ENCODE data around the gene NF1.

DNA sequence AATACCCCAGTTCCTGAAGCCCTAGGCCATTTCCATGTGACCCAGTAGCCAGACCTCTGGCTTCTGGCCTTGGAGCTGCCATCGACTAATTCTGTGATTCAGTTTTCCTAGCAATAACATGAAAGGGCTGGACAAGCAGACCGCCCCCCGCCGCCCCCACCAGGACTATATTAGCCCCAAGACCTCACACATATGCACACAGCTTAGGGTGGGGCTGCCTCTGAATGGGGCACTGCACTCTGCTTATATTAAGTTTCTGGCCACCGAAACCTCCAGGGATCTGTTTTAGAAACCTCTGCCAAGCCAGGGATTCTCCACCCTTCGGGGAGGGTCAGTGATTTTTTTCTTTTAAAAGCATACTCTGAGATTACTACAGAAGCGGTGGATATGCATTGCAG is 299.0 kb downstream of the NF1 start:
- TF ChIP-seq POLR2A (IDR thresholded peaks at IDR 0.05): no peak
- TF ChIP-seq, protein P1, sequence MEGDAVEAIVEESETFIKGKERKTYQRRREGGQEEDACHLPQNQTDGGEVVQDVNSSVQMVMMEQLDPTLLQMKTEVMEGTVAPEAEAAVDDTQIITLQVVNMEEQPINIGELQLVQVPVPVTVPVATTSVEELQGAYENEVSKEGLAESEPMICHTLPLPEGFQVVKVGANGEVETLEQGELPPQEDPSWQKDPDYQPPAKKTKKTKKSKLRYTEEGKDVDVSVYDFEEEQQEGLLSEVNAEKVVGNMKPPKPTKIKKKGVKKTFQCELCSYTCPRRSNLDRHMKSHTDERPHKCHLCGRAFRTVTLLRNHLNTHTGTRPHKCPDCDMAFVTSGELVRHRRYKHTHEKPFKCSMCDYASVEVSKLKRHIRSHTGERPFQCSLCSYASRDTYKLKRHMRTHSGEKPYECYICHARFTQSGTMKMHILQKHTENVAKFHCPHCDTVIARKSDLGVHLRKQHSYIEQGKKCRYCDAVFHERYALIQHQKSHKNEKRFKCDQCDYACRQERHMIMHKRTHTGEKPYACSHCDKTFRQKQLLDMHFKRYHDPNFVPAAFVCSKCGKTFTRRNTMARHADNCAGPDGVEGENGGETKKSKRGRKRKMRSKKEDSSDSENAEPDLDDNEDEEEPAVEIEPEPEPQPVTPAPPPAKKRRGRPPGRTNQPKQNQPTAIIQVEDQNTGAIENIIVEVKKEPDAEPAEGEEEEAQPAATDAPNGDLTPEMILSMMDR (IDR thresholded peaks at IDR 0.05): no peak

Data from heart left ventricle (tissue), 13 donors.